Uterus (tissue), 2 donors: Measurements from ENCODE around the gene DTX3.

Experiments used
- POLR2A ChIP-seq, 2 donors: fragments of 450-650 bp; IDR thresholded peaks; one replicate each; pipeline ENCODE4 v1.6.1; 2016; ENCODE audit warnings: antibody characterized with exemption in 2 of 2, mild to moderate bottlenecking in 1 of 2, moderate library complexity in 1 of 2
- TF ChIP-seq, protein P1 (sequence below), 4 experiments: fragments of 200-600 bp in 2 of 4; fragments of 450-650 bp in 2 of 4; sonication (generic) in 2 of 4; IDR thresholded peaks; one replicate each; pipeline ENCODE4 v1.5.1; 2016 to 2019; ENCODE audit warnings: antibody characterized with exemption in 4 of 4, mild to moderate bottlenecking in 2 of 4, moderate library complexity in 1 of 4

GRCh38 chr12:57603815-57604453 is 690 bp upstream of the DTX3 start:
- TF ChIP-seq, protein P1, sequence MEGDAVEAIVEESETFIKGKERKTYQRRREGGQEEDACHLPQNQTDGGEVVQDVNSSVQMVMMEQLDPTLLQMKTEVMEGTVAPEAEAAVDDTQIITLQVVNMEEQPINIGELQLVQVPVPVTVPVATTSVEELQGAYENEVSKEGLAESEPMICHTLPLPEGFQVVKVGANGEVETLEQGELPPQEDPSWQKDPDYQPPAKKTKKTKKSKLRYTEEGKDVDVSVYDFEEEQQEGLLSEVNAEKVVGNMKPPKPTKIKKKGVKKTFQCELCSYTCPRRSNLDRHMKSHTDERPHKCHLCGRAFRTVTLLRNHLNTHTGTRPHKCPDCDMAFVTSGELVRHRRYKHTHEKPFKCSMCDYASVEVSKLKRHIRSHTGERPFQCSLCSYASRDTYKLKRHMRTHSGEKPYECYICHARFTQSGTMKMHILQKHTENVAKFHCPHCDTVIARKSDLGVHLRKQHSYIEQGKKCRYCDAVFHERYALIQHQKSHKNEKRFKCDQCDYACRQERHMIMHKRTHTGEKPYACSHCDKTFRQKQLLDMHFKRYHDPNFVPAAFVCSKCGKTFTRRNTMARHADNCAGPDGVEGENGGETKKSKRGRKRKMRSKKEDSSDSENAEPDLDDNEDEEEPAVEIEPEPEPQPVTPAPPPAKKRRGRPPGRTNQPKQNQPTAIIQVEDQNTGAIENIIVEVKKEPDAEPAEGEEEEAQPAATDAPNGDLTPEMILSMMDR (IDR thresholded peaks at IDR 0.05), result no peak
- peak in 1 of 2 donors; percentile 27 for TF ChIP-seq POLR2A (IDR thresholded peaks at IDR 0.05)
